GM12892 (cell line): Measurements from ENCODE around the gene GABRB1.
"Not testable (repeated sequence)": the region's sequence is repeated elsewhere in the genome, so short reads cannot be mapped to it uniquely, and the experiment has no call there.

Source experiments
- DNase-seq: peaks from one replicate; pipeline ENCODE4 v3.0.0; 2011; ENCODE audit not compliant: insufficient read length
- FAIRE-seq: peaks from 2 replicates; lab custom pipeline; 2011; peaks lifted over from hg19 to GRCh38; lab: Jason Lieb, UNC
- POLR2A ChIP-seq: IDR thresholded peaks from 2 replicates; pipeline ENCODE4 v1.6.1; 2011; ENCODE audit warnings: low read depth, low read length, control low read depth
- POLR2AphosphoS5 ChIP-seq: IDR thresholded peaks from 2 replicates; pipeline ENCODE4 v1.6.1; 2011; ENCODE audit warnings: low read depth, low read length, control low read depth
- TAF1 ChIP-seq: IDR thresholded peaks from 2 replicates; pipeline ENCODE4 v1.6.1; 2011; ENCODE audit warnings: low read depth, mild to moderate bottlenecking, control low read depth, low read length, borderline replicate concordance

GABRB1 gene

GRCh38 chr4:47270201-47270888 is 239.0 kb downstream of the GABRB1 start:
- no peak for DNase-seq
- no peak for FAIRE-seq

GRCh38 chr4:47271291-47271690 is 239.9 kb downstream of the GABRB1 start:
- TF ChIP-seq TAF1, result no peak
- no peak for TF ChIP-seq POLR2AphosphoS5
- no peak for TF ChIP-seq POLR2A
- no peak for FAIRE-seq
- DNase-seq, result no peak

More at GRCh38 chr4:47270201-47270888, 239.0 kb downstream of the GABRB1 start:
- TF ChIP-seq POLR2AphosphoS5, result no peak
- TF ChIP-seq POLR2A, result no peak
- no peak for TF ChIP-seq TAF1

- TF ChIP-seq TAF1 (no peak), POLR2A (no peak), POLR2AphosphoS5 (no peak)
- no peak for DNase-seq
- FAIRE-seq, result no peak
Measured at GRCh38 chr4:47274901-47275300, 243.5 kb downstream of the GABRB1 start.

GRCh38 chr4:47275595-47275994 is 244.2 kb downstream of the GABRB1 start:
- DNase-seq (no peak), FAIRE-seq (no peak)
- no peak for TF ChIP-seq POLR2A
- no peak for TF ChIP-seq TAF1

GRCh38 chr4:47278631-47279030 is 247.3 kb downstream of the GABRB1 start:
- TF ChIP-seq TAF1 (no peak), POLR2AphosphoS5 (no peak), POLR2A (no peak)
- DNase-seq (no peak), FAIRE-seq (no peak)

GRCh38 chr4:47287735-47288134 is 256.4 kb downstream of the GABRB1 start:
- DNase-seq, result no peak
- TF ChIP-seq POLR2A (no peak), POLR2AphosphoS5 (no peak), TAF1 (no peak)
- FAIRE-seq, result no peak

- TF ChIP-seq TAF1, result no peak
- TF ChIP-seq POLR2AphosphoS5, result no peak
- no peak for TF ChIP-seq POLR2A
- DNase-seq, result no peak
- no peak for FAIRE-seq
Measured at GRCh38 chr4:47289805-47290204, 258.4 kb downstream of the GABRB1 start.

GRCh38 chr4:47290873-47291272 is 259.5 kb downstream of the GABRB1 start:
- not testable (repeated sequence) for FAIRE-seq, DNase-seq

GRCh38 chr4:47309165-47309564 is 277.8 kb downstream of the GABRB1 start:
- no peak for DNase-seq
- FAIRE-seq, result no peak
- TF ChIP-seq POLR2AphosphoS5, result no peak
- no peak for TF ChIP-seq POLR2A
- TF ChIP-seq TAF1, result no peak

- DNase-seq, result no peak
- FAIRE-seq, result no peak
- TF ChIP-seq POLR2A (no peak), POLR2AphosphoS5 (no peak), TAF1 (no peak)
Measured at GRCh38 chr4:47312170-47312569, 280.8 kb downstream of the GABRB1 start.

- no peak for FAIRE-seq
Measured at GRCh38 chr4:47313384-47313783, 282.0 kb downstream of the GABRB1 start.

GRCh38 chr4:47315346-47315745 is 284.0 kb downstream of the GABRB1 start:
- FAIRE-seq (no peak), DNase-seq (no peak)
- TF ChIP-seq POLR2AphosphoS5 (no peak), POLR2A (no peak), TAF1 (no peak)

More at GRCh38 chr4:47313384-47313783, 282.0 kb downstream of the GABRB1 start:
- TF ChIP-seq TAF1, result no peak
- TF ChIP-seq POLR2AphosphoS5, result no peak
- no peak for TF ChIP-seq POLR2A
- DNase-seq, result no peak
